H9 (cell line): Measurements from ENCODE around the gene GLRX. TPM values are rescaled to one million over a fixed set of nuclear protein-coding genes. Genes with fewer than 3 reads are reported as not detected.

Experiments
- DNase-seq: peaks from one replicate; pipeline ENCODE4 v3.0.0-alpha.2; 2017
- H2AFZ ChIP-seq: one replicate; pipeline ENCODE4 v1.6.1; 2013; ENCODE audit warnings: mild to moderate bottlenecking, low read length, control low read depth, moderate library complexity
- H2AK5ac ChIP-seq: 2 replicates; pipeline ENCODE4 v1.6.1; 2013; ENCODE audit warnings: low read length, control low read depth, mixed read lengths; ENCODE audit not compliant: insufficient read length
- H2BK120ac ChIP-seq: one replicate; pipeline ENCODE4 v1.6.1; 2013; ENCODE audit warnings: low read depth, mild to moderate bottlenecking, low read length, control low read depth, inconsistent platforms; ENCODE audit not compliant: poor library complexity, severe bottlenecking
- H2BK12ac ChIP-seq: 2 replicates; pipeline ENCODE4 v1.6.1; 2013; ENCODE audit warnings: low read length, control low read depth, mixed read lengths, low read depth; ENCODE audit not compliant: insufficient read length
- H2BK15ac ChIP-seq: 2 replicates; pipeline ENCODE4 v1.6.1; 2013; ENCODE audit warnings: low read depth, low read length, control low read depth
- H2BK20ac ChIP-seq: one replicate; pipeline ENCODE4 v1.6.1; 2013; ENCODE audit warnings: low read depth, mild to moderate bottlenecking, low read length, control low read depth, inconsistent platforms; ENCODE audit not compliant: poor library complexity, severe bottlenecking
- H2BK5ac ChIP-seq: 2 replicates; pipeline ENCODE4 v1.6.1; 2013; ENCODE audit warnings: low read length, control low read depth, mixed read lengths; ENCODE audit not compliant: insufficient read length
- H3K14ac ChIP-seq: 2 replicates; pipeline ENCODE4 v1.6.1; 2013; ENCODE audit warnings: low read length, control low read depth; ENCODE audit not compliant: insufficient read depth
- H3K18ac ChIP-seq: 2 replicates; pipeline ENCODE4 v1.6.1; 2013; ENCODE audit warnings: low read depth, mild to moderate bottlenecking, mixed read lengths, low read length, control low read depth; ENCODE audit not compliant: insufficient read length
- H3K23ac ChIP-seq: 2 replicates; pipeline ENCODE4 v1.6.1; 2013; ENCODE audit warnings: low read length, control low read depth, mixed read lengths, low read depth; ENCODE audit not compliant: insufficient read length
- H3K23me2 ChIP-seq: 2 replicates; pipeline ENCODE4 v1.6.1; 2013; ENCODE audit warnings: low read depth, mild to moderate bottlenecking, mixed read lengths, low read length, control low read depth; ENCODE audit not compliant: insufficient read length, poor library complexity, severe bottlenecking
- H3K27ac ChIP-seq: 2 replicates; pipeline ENCODE4 v1.5.1; 2013; ENCODE audit warnings: low read length, control low read depth, mixed read lengths, low read depth; ENCODE audit not compliant: insufficient read length
- H3K27me3 ChIP-seq: 2 replicates; pipeline ENCODE4 v1.6.1; 2013; ENCODE audit warnings: low read length, control low read depth, inconsistent platforms; ENCODE audit not compliant: insufficient read depth
- H3K4ac ChIP-seq: 2 replicates; pipeline ENCODE4 v1.6.1; 2013; ENCODE audit warnings: low read depth, mild to moderate bottlenecking, control low read depth, inconsistent platforms, low read length, moderate library complexity
- H3K4me1 ChIP-seq: 2 replicates; pipeline ENCODE4 v1.6.1; 2013; ENCODE audit warnings: low read length, control low read depth, inconsistent platforms; ENCODE audit not compliant: insufficient read depth
- H3K4me2 ChIP-seq: 2 replicates; pipeline ENCODE4 v1.6.1; 2013; ENCODE audit warnings: low read length, control low read depth, mixed read lengths; ENCODE audit not compliant: insufficient read length, insufficient read depth
- H3K56ac ChIP-seq: 2 replicates; pipeline ENCODE4 v1.6.1; 2013; ENCODE audit warnings: low read depth, mild to moderate bottlenecking, mixed read lengths, low read length, control low read depth; ENCODE audit not compliant: insufficient read length
- H3K79me1 ChIP-seq: 2 replicates; pipeline ENCODE4 v1.6.1; 2013; ENCODE audit warnings: low read depth, mild to moderate bottlenecking, moderate library complexity, low read length, control low read depth, inconsistent platforms; ENCODE audit not compliant: insufficient read depth, poor library complexity, severe bottlenecking
- H3K79me2 ChIP-seq: 2 replicates; pipeline ENCODE4 v1.6.1; 2013; ENCODE audit warnings: low read length, control low read depth, inconsistent platforms; ENCODE audit not compliant: insufficient read depth
- H3K9ac ChIP-seq: 2 replicates; pipeline ENCODE4 v1.6.1; 2013; ENCODE audit warnings: low read length, control low read depth, mixed read lengths; ENCODE audit not compliant: insufficient read length; ENCODE audit errors: extremely low read depth
- H3K9me3 ChIP-seq: one replicate; pipeline ENCODE4 v1.6.1; 2013; ENCODE audit warnings: low read depth, low read length, inconsistent platforms; ENCODE audit not compliant: control insufficient read depth
- H3T11ph ChIP-seq: one replicate; pipeline ENCODE4 v1.6.1; 2013; ENCODE audit warnings: mild to moderate bottlenecking, low read length, control low read depth, inconsistent platforms
- H4K20me1 ChIP-seq: one replicate; pipeline ENCODE4 v1.6.1; 2013; ENCODE audit not compliant: control insufficient read depth, insufficient read length, insufficient read depth
- H4K5ac ChIP-seq: 2 replicates; pipeline ENCODE4 v1.6.1; 2013; ENCODE audit warnings: low read depth, mild to moderate bottlenecking, mixed read lengths, low read length, control low read depth; ENCODE audit not compliant: insufficient read length
- H4K8ac ChIP-seq: replicated peaks from 2 replicates; pipeline ENCODE4 v1.6.1; 2013; ENCODE audit warnings: low read length, control low read depth, mixed read lengths, low read depth; ENCODE audit not compliant: insufficient read length
- H4K91ac ChIP-seq: 2 replicates; pipeline ENCODE4 v1.6.1; 2013; ENCODE audit warnings: low read depth, mild to moderate bottlenecking, moderate library complexity, mixed read lengths, low read length, control low read depth; ENCODE audit not compliant: insufficient read length
- H3K27ac Mint-ChIP-seq, 3 experiments: 2 replicates in 2 of 3; 3 replicates in 1 of 3; pipeline ENCODE4 v1.8.0; 2020 to 2021; ENCODE audit warnings: mixed read lengths in 3 of 3, mild to moderate bottlenecking in 1 of 3, moderate library complexity in 1 of 3
- H3K27me3 Mint-ChIP-seq: 2 replicates; pipeline ENCODE4 v1.8.0; 2021; ENCODE audit warnings: low read depth, mild to moderate bottlenecking, moderate library complexity, mixed read lengths
- H3K36me3 Mint-ChIP-seq, 3 experiments: 2 replicates in 2 of 3; 3 replicates in 1 of 3; pipeline ENCODE4 v1.8.0; 2020 to 2021; ENCODE audit warnings: low read depth in 3 of 3, mixed read lengths in 3 of 3; ENCODE audit not compliant: insufficient read depth in 1 of 3
- H3K4me1 Mint-ChIP-seq, 2 experiments: 2 replicates each; pipeline ENCODE4 v1.8.0; 2020; ENCODE audit warnings: mixed read lengths in 2 of 2
- H3K4me3 Mint-ChIP-seq, 2 experiments: 2 replicates in 1 of 2; 3 replicates in 1 of 2; pipeline ENCODE4 v1.8.0; 2020 to 2021; ENCODE audit warnings: mild to moderate bottlenecking in 2 of 2, mixed read lengths in 2 of 2, moderate library complexity in 1 of 2
- H3K9me3 Mint-ChIP-seq, 2 experiments: 2 replicates in 1 of 2; 3 replicates in 1 of 2; pipeline ENCODE4 v1.8.0; 2020; ENCODE audit warnings: mild to moderate bottlenecking in 2 of 2, mixed read lengths in 2 of 2, moderate library complexity in 1 of 2
- CTCF ChIP-seq: fragments of 200-600 bp; sonication (generic); conservative IDR thresholded peaks from 3 replicates; pipeline ENCODE4 v1.8.0; 2021; ENCODE audit warnings: antibody characterized with exemption, mild to moderate bottlenecking
- WGBS: extraction: QIAGEN DNeasy Blood & Tissue Kit; methylation state at CpG from one replicate; pipeline ENCODE4 v1.1.7; 2013; ENCODE audit warnings: missing lambda C conversion rate, low lambda C conversion rate, mixed read lengths; ENCODE audit not compliant: insufficient read length; ENCODE audit errors: extremely low coverage; 5-methylcytosine and 5-hydroxymethylcytosine counted together
- total RNA-seq: library from RNA; stranded (reverse); gene quantifications from 2 replicates; pipeline ENCODE4 v1.2.1, GENCODE V29; 2021

GLRX gene
- total RNA-seq, 1 experiment from 2014 or later: 13.8 TPM

DNA sequence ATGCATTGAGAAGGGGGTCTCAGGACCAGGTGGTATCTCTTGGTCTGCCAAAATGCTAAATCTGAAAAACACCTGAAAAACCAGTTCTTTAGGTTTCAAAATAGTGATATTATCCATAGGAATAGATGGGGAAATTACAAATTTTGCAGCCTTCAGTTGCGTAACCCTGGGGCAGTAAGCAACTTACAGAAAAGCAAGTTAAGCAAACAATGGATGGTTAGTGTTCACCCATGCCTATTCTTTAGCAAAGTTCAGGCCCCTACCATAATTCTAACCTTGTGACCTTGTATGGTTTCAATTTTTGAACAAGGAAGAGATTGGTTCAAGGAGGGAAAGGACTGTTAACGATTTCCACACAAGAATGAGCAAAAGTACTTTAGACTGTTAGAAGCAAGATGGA, 24.5 kb downstream of the GLRX start:
- H3K4ac ChIP-seq: no peak overlapping the region
- no peaks in the 10 kb centered on the region for H3K4me1 ChIP-seq
- H3K18ac ChIP-seq: no peak overlapping the region
- no peaks in the 10 kb centered on the region for H4K20me1 ChIP-seq
- H2AK5ac ChIP-seq: no peak overlapping the region
- H3K27ac Mint-ChIP-seq: no peak overlapping the region
- no peaks in the 10 kb centered on the region for H3K36me3 Mint-ChIP-seq
- no peak overlapping the region for H3K14ac ChIP-seq
- no peak overlapping the region for H3K27ac ChIP-seq
- no peak overlapping the region for H3K9ac ChIP-seq
- H3K9me3 ChIP-seq: no peaks in the 10 kb centered on the region
- no peak overlapping the region for H3K4me3 Mint-ChIP-seq
- no peaks in the 10 kb centered on the region for H3K79me2 ChIP-seq
- H4K91ac ChIP-seq: no peak overlapping the region
- no peaks in the 10 kb centered on the region for H3K9me3 Mint-ChIP-seq
- no peak overlapping the region for H3K56ac ChIP-seq
- H2BK5ac ChIP-seq: no peak overlapping the region
- H4K8ac ChIP-seq: no peak overlapping the region
- no peak overlapping the region for H2BK12ac ChIP-seq
- no peaks in the 10 kb centered on the region for H3K27me3 ChIP-seq
- TF ChIP-seq CTCF: no peak
- H3T11ph ChIP-seq: no peak overlapping the region
- no peaks in the 10 kb centered on the region for H3K27me3 Mint-ChIP-seq
- no peak overlapping the region for H3K4me2 ChIP-seq
- H2BK20ac ChIP-seq: no peak overlapping the region
- H3K23ac ChIP-seq: no peak overlapping the region
- DNase-seq: no peak
- no peaks in the 10 kb centered on the region for H3K23me2 ChIP-seq
- WGBS: no CpG with 5 or more reads among the region's 2 CpGs
- H2BK120ac ChIP-seq: no peak overlapping the region
- no peak overlapping the region for H2AFZ ChIP-seq
- H3K4me1 Mint-ChIP-seq: no peaks in the 10 kb centered on the region; a peak in 1 of 4 replicates
- no peak overlapping the region for H2BK15ac ChIP-seq
- H3K79me1 ChIP-seq: no peaks in the 10 kb centered on the region
- H4K5ac ChIP-seq: no peak overlapping the region
